H9 (cell line): ENCODE results near the gene MTURN. TPM values are rescaled to one million over a fixed set of nuclear protein-coding genes. Genes with fewer than 3 reads are reported as not detected.

Source experiments
- DNase-seq: peaks from one replicate; pipeline ENCODE4 v3.0.0-alpha.2; 2017
- H2AFZ ChIP-seq: one replicate; pipeline ENCODE4 v1.6.1; 2013; ENCODE audit warnings: mild to moderate bottlenecking, low read length, control low read depth, moderate library complexity
- H2AK5ac ChIP-seq: 2 replicates; pipeline ENCODE4 v1.6.1; 2013; ENCODE audit warnings: low read length, control low read depth, mixed read lengths; ENCODE audit not compliant: insufficient read length
- H2BK120ac ChIP-seq: one replicate; pipeline ENCODE4 v1.6.1; 2013; ENCODE audit warnings: low read depth, mild to moderate bottlenecking, low read length, control low read depth, inconsistent platforms; ENCODE audit not compliant: poor library complexity, severe bottlenecking
- H2BK12ac ChIP-seq: 2 replicates; pipeline ENCODE4 v1.6.1; 2013; ENCODE audit warnings: low read length, control low read depth, mixed read lengths, low read depth; ENCODE audit not compliant: insufficient read length
- H2BK15ac ChIP-seq: 2 replicates; pipeline ENCODE4 v1.6.1; 2013; ENCODE audit warnings: low read depth, low read length, control low read depth
- H2BK20ac ChIP-seq: one replicate; pipeline ENCODE4 v1.6.1; 2013; ENCODE audit warnings: low read depth, mild to moderate bottlenecking, low read length, control low read depth, inconsistent platforms; ENCODE audit not compliant: poor library complexity, severe bottlenecking
- H2BK5ac ChIP-seq: 2 replicates; pipeline ENCODE4 v1.6.1; 2013; ENCODE audit warnings: low read length, control low read depth, mixed read lengths; ENCODE audit not compliant: insufficient read length
- H3K14ac ChIP-seq: 2 replicates; pipeline ENCODE4 v1.6.1; 2013; ENCODE audit warnings: low read length, control low read depth; ENCODE audit not compliant: insufficient read depth
- H3K18ac ChIP-seq: 2 replicates; pipeline ENCODE4 v1.6.1; 2013; ENCODE audit warnings: low read depth, mild to moderate bottlenecking, mixed read lengths, low read length, control low read depth; ENCODE audit not compliant: insufficient read length
- H3K23ac ChIP-seq: 2 replicates; pipeline ENCODE4 v1.6.1; 2013; ENCODE audit warnings: low read length, control low read depth, mixed read lengths, low read depth; ENCODE audit not compliant: insufficient read length
- H3K23me2 ChIP-seq: 2 replicates; pipeline ENCODE4 v1.6.1; 2013; ENCODE audit warnings: low read depth, mild to moderate bottlenecking, mixed read lengths, low read length, control low read depth; ENCODE audit not compliant: insufficient read length, poor library complexity, severe bottlenecking
- H3K27ac ChIP-seq: 2 replicates; pipeline ENCODE4 v1.5.1; 2013; ENCODE audit warnings: low read length, control low read depth, mixed read lengths, low read depth; ENCODE audit not compliant: insufficient read length
- H3K27me3 ChIP-seq: 2 replicates; pipeline ENCODE4 v1.6.1; 2013; ENCODE audit warnings: low read length, control low read depth, inconsistent platforms; ENCODE audit not compliant: insufficient read depth
- H3K4ac ChIP-seq: 2 replicates; pipeline ENCODE4 v1.6.1; 2013; ENCODE audit warnings: low read depth, mild to moderate bottlenecking, control low read depth, inconsistent platforms, low read length, moderate library complexity
- H3K4me1 ChIP-seq: 2 replicates; pipeline ENCODE4 v1.6.1; 2013; ENCODE audit warnings: low read length, control low read depth, inconsistent platforms; ENCODE audit not compliant: insufficient read depth
- H3K4me2 ChIP-seq: 2 replicates; pipeline ENCODE4 v1.6.1; 2013; ENCODE audit warnings: low read length, control low read depth, mixed read lengths; ENCODE audit not compliant: insufficient read length, insufficient read depth
- H3K56ac ChIP-seq: 2 replicates; pipeline ENCODE4 v1.6.1; 2013; ENCODE audit warnings: low read depth, mild to moderate bottlenecking, mixed read lengths, low read length, control low read depth; ENCODE audit not compliant: insufficient read length
- H3K79me1 ChIP-seq: 2 replicates; pipeline ENCODE4 v1.6.1; 2013; ENCODE audit warnings: low read depth, mild to moderate bottlenecking, moderate library complexity, low read length, control low read depth, inconsistent platforms; ENCODE audit not compliant: insufficient read depth, poor library complexity, severe bottlenecking
- H3K79me2 ChIP-seq: 2 replicates; pipeline ENCODE4 v1.6.1; 2013; ENCODE audit warnings: low read length, control low read depth, inconsistent platforms; ENCODE audit not compliant: insufficient read depth
- H3K9ac ChIP-seq: 2 replicates; pipeline ENCODE4 v1.6.1; 2013; ENCODE audit warnings: low read length, control low read depth, mixed read lengths; ENCODE audit not compliant: insufficient read length; ENCODE audit errors: extremely low read depth
- H3K9me3 ChIP-seq: one replicate; pipeline ENCODE4 v1.6.1; 2013; ENCODE audit warnings: low read depth, low read length, inconsistent platforms; ENCODE audit not compliant: control insufficient read depth
- H3T11ph ChIP-seq: one replicate; pipeline ENCODE4 v1.6.1; 2013; ENCODE audit warnings: mild to moderate bottlenecking, low read length, control low read depth, inconsistent platforms
- H4K20me1 ChIP-seq: one replicate; pipeline ENCODE4 v1.6.1; 2013; ENCODE audit not compliant: control insufficient read depth, insufficient read length, insufficient read depth
- H4K5ac ChIP-seq: 2 replicates; pipeline ENCODE4 v1.6.1; 2013; ENCODE audit warnings: low read depth, mild to moderate bottlenecking, mixed read lengths, low read length, control low read depth; ENCODE audit not compliant: insufficient read length
- H4K8ac ChIP-seq: replicated peaks from 2 replicates; pipeline ENCODE4 v1.6.1; 2013; ENCODE audit warnings: low read length, control low read depth, mixed read lengths, low read depth; ENCODE audit not compliant: insufficient read length
- H4K91ac ChIP-seq: 2 replicates; pipeline ENCODE4 v1.6.1; 2013; ENCODE audit warnings: low read depth, mild to moderate bottlenecking, moderate library complexity, mixed read lengths, low read length, control low read depth; ENCODE audit not compliant: insufficient read length
- H3K27ac Mint-ChIP-seq, 3 experiments: 2 replicates in 2 of 3; 3 replicates in 1 of 3; pipeline ENCODE4 v1.8.0; 2020 to 2021; ENCODE audit warnings: mixed read lengths in 3 of 3, mild to moderate bottlenecking in 1 of 3, moderate library complexity in 1 of 3
- H3K27me3 Mint-ChIP-seq: 2 replicates; pipeline ENCODE4 v1.8.0; 2021; ENCODE audit warnings: low read depth, mild to moderate bottlenecking, moderate library complexity, mixed read lengths
- H3K36me3 Mint-ChIP-seq, 3 experiments: 2 replicates in 2 of 3; 3 replicates in 1 of 3; pipeline ENCODE4 v1.8.0; 2020 to 2021; ENCODE audit warnings: low read depth in 3 of 3, mixed read lengths in 3 of 3; ENCODE audit not compliant: insufficient read depth in 1 of 3
- H3K4me1 Mint-ChIP-seq, 2 experiments: 2 replicates each; pipeline ENCODE4 v1.8.0; 2020; ENCODE audit warnings: mixed read lengths in 2 of 2
- H3K4me3 Mint-ChIP-seq, 2 experiments: 2 replicates in 1 of 2; 3 replicates in 1 of 2; pipeline ENCODE4 v1.8.0; 2020 to 2021; ENCODE audit warnings: mild to moderate bottlenecking in 2 of 2, mixed read lengths in 2 of 2, moderate library complexity in 1 of 2
- H3K9me3 Mint-ChIP-seq, 2 experiments: 2 replicates in 1 of 2; 3 replicates in 1 of 2; pipeline ENCODE4 v1.8.0; 2020; ENCODE audit warnings: mild to moderate bottlenecking in 2 of 2, mixed read lengths in 2 of 2, moderate library complexity in 1 of 2
- CTCF ChIP-seq: fragments of 200-600 bp; sonication (generic); conservative IDR thresholded peaks from 3 replicates; pipeline ENCODE4 v1.8.0; 2021; ENCODE audit warnings: antibody characterized with exemption, mild to moderate bottlenecking
- WGBS: extraction: QIAGEN DNeasy Blood & Tissue Kit; methylation state at CpG from one replicate; pipeline ENCODE4 v1.1.7; 2013; ENCODE audit warnings: missing lambda C conversion rate, low lambda C conversion rate, mixed read lengths; ENCODE audit not compliant: insufficient read length; ENCODE audit errors: extremely low coverage; 5-methylcytosine and 5-hydroxymethylcytosine counted together
- total RNA-seq: library from RNA; stranded (reverse); gene quantifications from 2 replicates; pipeline ENCODE4 v1.2.1, GENCODE V29; 2021

The MTURN gene
- total RNA-seq, 1 experiment from 2014 or later: 3.4 TPM

- no peak for DNase-seq
- peak overlapping the region in 1 of 3 experiments; percentile 10; a peak in 1 of 7 replicates for H3K27ac Mint-ChIP-seq
- no peaks in the 10 kb centered on the region for H3K4me1 Mint-ChIP-seq
- Histone ChIP-seq H4K91ac (no peak overlapping the region), H3K23me2 (no peaks in the 10 kb centered on the region), H3T11ph (no peak overlapping the region), H3K4me2 (no peak overlapping the region), H3K79me1 (no peaks in the 10 kb centered on the region), H2BK12ac (no peak overlapping the region), H3K18ac (no peak overlapping the region), H3K4ac (no peak overlapping the region), H3K27me3 (no peaks in the 10 kb centered on the region), H3K14ac (no peak overlapping the region), H2BK15ac (no peak overlapping the region), H2BK20ac (no peak overlapping the region), H3K4me1 (no peaks in the 10 kb centered on the region), H4K5ac (no peak overlapping the region), H2AFZ (no peak overlapping the region), H2BK5ac (no peak overlapping the region), H3K27ac (no peak overlapping the region), H3K56ac (no peak overlapping the region), H3K79me2 (no peaks in the 10 kb centered on the region), H2BK120ac (no peak overlapping the region), H4K8ac (no peak overlapping the region), H2AK5ac (no peak overlapping the region), H3K9me3 (no peaks in the 10 kb centered on the region), H3K23ac (no peak overlapping the region), H3K9ac (no peak overlapping the region), H4K20me1 (no peaks in the 10 kb centered on the region)
- TF ChIP-seq CTCF: no peak
- H3K9me3 Mint-ChIP-seq: no peaks in the 10 kb centered on the region
- no peak overlapping the region for H3K4me3 Mint-ChIP-seq
- H3K36me3 Mint-ChIP-seq: no peaks in the 10 kb centered on the region
- WGBS: no CpG with 5 or more reads among the region's 9 CpGs
- peaks cover 9% of the 10 kb centered on the region for H3K27me3 Mint-ChIP-seq
Observed at GRCh38 chr7:30142710-30143109, 7.9 kb downstream of the MTURN start.
